SK-N-MC (cell line): Measurements from ENCODE around the gene KMT2C.
"Not testable (repeated sequence)": the region's sequence is repeated elsewhere in the genome, so short reads cannot be mapped to it uniquely, and the experiment has no call there.

Experiments
- EZH2 ChIP-seq: fragments of 200-600 bp; sonication (generic); IDR thresholded peaks from one replicate; pipeline ENCODE4 v1.6.1; 2017; ENCODE audit warnings: antibody characterized with exemption
- FOXP2 ChIP-seq: optimal IDR thresholded peaks from 2 replicates; pipeline ENCODE3; 2011; ENCODE audit warnings: mild to moderate bottlenecking, moderate library complexity; ENCODE audit not compliant: insufficient read depth; ENCODE audit errors: extremely low read length, control extremely low read depth
- POLR2AphosphoS5 ChIP-seq: IDR thresholded peaks from 2 replicates; pipeline ENCODE4 v1.6.1; 2012; ENCODE audit warnings: mild to moderate bottlenecking, low read depth, low read length, borderline replicate concordance

GRCh38 chr7:152433721-152434490 lies 1.9 kb downstream of the KMT2C start:
- not testable (repeated sequence) for TF ChIP-seq POLR2AphosphoS5, EZH2, FOXP2
